ENCODE data around the gene ADAMTS19.

ADAMTS19 gene

GRCh38 chr5:129413570-129413969 lies 46.5 kb upstream of the ADAMTS19 start:
- Histone ChIP-seq H3K18ac (ENCODE audit: low read length) (no peak overlapping the region), H3K27me3 (ENCODE audit: insufficient read depth, low read length) (no peaks in the 10 kb centered on the region), H4K12ac (ENCODE audit: low read depth, low read length) (no peak overlapping the region), H2AFZ (ENCODE audit: insufficient read depth, low read length, poor library complexity) (no peak overlapping the region), H3K4ac (ENCODE audit: low read depth, low read length) (no peak overlapping the region), H3K36me3 (ENCODE audit: control insufficient read depth in 1 of 2, insufficient read depth in 2 of 2, low read length in 2 of 2) (no peaks in the 10 kb centered on the region), H4K91ac (ENCODE audit: low read depth, low read length) (no peak overlapping the region), H3K27ac (ENCODE audit: low read depth, low read length) (no peak overlapping the region), H3K4me3 (ENCODE audit: low read depth, low read length) (no peak overlapping the region), H4K8ac (ENCODE audit: low read depth, low read length) (no peak overlapping the region), H2AK5ac (ENCODE audit: low read length) (no peak overlapping the region), H2BK12ac (ENCODE audit: low read length) (no peak overlapping the region), H3K4me2 (ENCODE audit: low read length) (no peak overlapping the region), H2BK120ac (ENCODE audit: insufficient read depth, low read length, poor library complexity) (no peak overlapping the region), H3K9me3 (ENCODE audit: insufficient read depth, low read depth, low read length) (no peaks in the 10 kb centered on the region), H3K4me1 (ENCODE audit: control insufficient read depth in 1 of 2, insufficient read depth in 2 of 2, low read length in 2 of 2) (peaks cover 0 to 2% of the 10 kb centered on the region in 2 experiments), H3K23ac (ENCODE audit: low read length) (no peak overlapping the region), H2BK5ac (ENCODE audit: low read depth, low read length, poor library complexity) (no peak overlapping the region), H3K79me2 (ENCODE audit: control insufficient read depth, insufficient read depth, low read length, poor library complexity) (no peaks in the 10 kb centered on the region), H3K79me1 (ENCODE audit: low read length) (no peaks in the 10 kb centered on the region), H3K9ac (ENCODE audit: low read length) (no peak overlapping the region), H3K14ac (ENCODE audit: low read length) (no peak overlapping the region)
- DNase-seq: no peak
- WGBS (ENCODE audit: extremely low coverage, insufficient coverage, insufficient read length): 100% methylated on average over 1 of the region's 2 CpGs

DNA sequence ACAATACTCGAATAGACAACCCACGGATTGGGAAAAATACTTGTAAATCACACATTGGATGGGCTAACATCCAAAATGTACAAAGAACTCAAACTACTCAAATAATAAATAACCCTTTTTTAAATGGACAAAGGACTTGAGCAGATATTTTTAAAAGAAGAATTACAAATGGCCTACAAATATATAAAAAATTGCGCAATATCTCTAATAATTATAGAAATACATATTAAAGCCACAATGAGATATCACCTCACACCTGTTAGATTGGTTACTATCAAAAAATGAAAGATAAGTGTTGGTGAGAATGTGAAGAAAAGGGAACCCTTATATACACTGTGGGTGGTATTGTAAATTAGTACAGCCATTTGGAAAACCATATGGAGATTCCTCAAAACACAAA lies 40.8 kb upstream of the ADAMTS19 start:
- Histone ChIP-seq H3K27ac (ENCODE audit: low read depth, low read length) (no peak overlapping the region), H3K14ac (ENCODE audit: low read length) (no peak overlapping the region), H3K79me2 (ENCODE audit: control insufficient read depth, insufficient read depth, low read length, poor library complexity) (no peaks in the 10 kb centered on the region), H3K18ac (ENCODE audit: low read length) (no peak overlapping the region), H2AFZ (ENCODE audit: insufficient read depth, low read length, poor library complexity) (no peak overlapping the region), H4K91ac (ENCODE audit: low read depth, low read length) (no peak overlapping the region), H3K4me1 (ENCODE audit: control insufficient read depth in 1 of 2, insufficient read depth in 2 of 2, low read length in 2 of 2) (no peaks in the 10 kb centered on the region), H3K27me3 (ENCODE audit: insufficient read depth, low read length) (no peaks in the 10 kb centered on the region), H2BK120ac (ENCODE audit: insufficient read depth, low read length, poor library complexity) (no peak overlapping the region), H2AK5ac (ENCODE audit: low read length) (no peak overlapping the region), H3K23ac (ENCODE audit: low read length) (no peak overlapping the region), H4K8ac (ENCODE audit: low read depth, low read length) (no peak overlapping the region), H3K4me3 (ENCODE audit: low read depth, low read length) (no peak overlapping the region), H3K36me3 (ENCODE audit: control insufficient read depth in 1 of 2, insufficient read depth in 2 of 2, low read length in 2 of 2) (no peaks in the 10 kb centered on the region), H3K4me2 (ENCODE audit: low read length) (no peak overlapping the region), H3K79me1 (ENCODE audit: low read length) (no peaks in the 10 kb centered on the region), H4K12ac (ENCODE audit: low read depth, low read length) (no peak overlapping the region), H3K9ac (ENCODE audit: low read length) (no peak overlapping the region), H3K4ac (ENCODE audit: low read depth, low read length) (no peak overlapping the region), H3K9me3 (ENCODE audit: insufficient read depth, low read depth, low read length) (no peaks in the 10 kb centered on the region), H2BK12ac (ENCODE audit: low read length) (no peak overlapping the region), H2BK5ac (ENCODE audit: low read depth, low read length, poor library complexity) (no peak overlapping the region)
- WGBS (ENCODE audit: extremely low coverage, insufficient coverage, insufficient read length): no CpG with 5 or more reads among the region's 3 CpGs
- no peak for DNase-seq

DNA sequence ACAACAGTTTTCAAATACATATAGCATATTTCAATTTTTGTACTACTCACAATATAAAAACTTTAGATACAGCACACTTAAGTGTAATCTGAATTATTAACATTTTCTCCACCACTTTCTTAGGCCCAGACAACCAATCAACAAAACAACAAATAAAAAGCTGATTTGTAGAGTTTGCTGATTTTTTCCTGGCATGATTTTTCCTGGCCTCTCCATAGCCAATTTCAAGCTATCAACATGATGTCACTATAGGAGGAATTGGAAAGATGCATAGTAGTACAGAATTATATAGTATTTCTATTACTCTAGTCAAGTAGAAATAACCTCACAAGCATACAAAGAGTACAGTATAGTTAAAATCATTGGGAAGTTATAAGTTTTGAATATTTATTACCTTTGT lies 35.1 kb upstream of the ADAMTS19 start:
- Histone ChIP-seq H2BK5ac (ENCODE audit: low read depth, low read length, poor library complexity) (no peak overlapping the region), H2BK120ac (ENCODE audit: insufficient read depth, low read length, poor library complexity) (no peak overlapping the region), H2BK12ac (ENCODE audit: low read length) (no peak overlapping the region), H4K8ac (ENCODE audit: low read depth, low read length) (no peak overlapping the region), H4K12ac (ENCODE audit: low read depth, low read length) (no peak overlapping the region), H3K27ac (ENCODE audit: low read depth, low read length) (no peak overlapping the region), H2AFZ (ENCODE audit: insufficient read depth, low read length, poor library complexity) (no peak overlapping the region), H3K4me2 (ENCODE audit: low read length) (no peak overlapping the region), H3K79me1 (ENCODE audit: low read length) (no peaks in the 10 kb centered on the region), H3K9me3 (ENCODE audit: insufficient read depth, low read depth, low read length) (no peaks in the 10 kb centered on the region), H3K23ac (ENCODE audit: low read length) (no peak overlapping the region), H3K9ac (ENCODE audit: low read length) (no peak overlapping the region), H3K4ac (ENCODE audit: low read depth, low read length) (no peak overlapping the region), H3K4me3 (ENCODE audit: low read depth, low read length) (no peak overlapping the region), H4K91ac (ENCODE audit: low read depth, low read length) (no peak overlapping the region), H3K27me3 (ENCODE audit: insufficient read depth, low read length) (no peaks in the 10 kb centered on the region), H3K4me1 (ENCODE audit: control insufficient read depth in 1 of 2, insufficient read depth in 2 of 2, low read length in 2 of 2) (no peaks in the 10 kb centered on the region), H3K36me3 (ENCODE audit: control insufficient read depth in 1 of 2, insufficient read depth in 2 of 2, low read length in 2 of 2) (no peaks in the 10 kb centered on the region), H3K14ac (ENCODE audit: low read length) (no peak overlapping the region), H2AK5ac (ENCODE audit: low read length) (no peak overlapping the region), H3K79me2 (ENCODE audit: control insufficient read depth, insufficient read depth, low read length, poor library complexity) (no peaks in the 10 kb centered on the region), H3K18ac (ENCODE audit: low read length) (no peak overlapping the region)
- no peak for DNase-seq

GRCh38 chr5:129426071-129426470 lies 34.0 kb upstream of the ADAMTS19 start:
- H2BK5ac ChIP-seq (ENCODE audit: low read depth, low read length, poor library complexity): no peak overlapping the region

More at GRCh38 chr5:129426071-129426470, 34.0 kb upstream of the ADAMTS19 start:
- no peak overlapping the region for H4K12ac ChIP-seq (ENCODE audit: low read depth, low read length)
- H3K9me3 ChIP-seq (ENCODE audit: insufficient read depth, low read depth, low read length): no peaks in the 10 kb centered on the region
- no peak overlapping the region for H2AK5ac ChIP-seq (ENCODE audit: low read length)
- H3K9ac ChIP-seq (ENCODE audit: low read length): no peak overlapping the region
- H2BK12ac ChIP-seq (ENCODE audit: low read length): no peak overlapping the region
- no peak overlapping the region for H3K27ac ChIP-seq (ENCODE audit: low read depth, low read length)
- no CpG with 5 or more reads among the region's 1 CpG for WGBS (ENCODE audit: extremely low coverage, insufficient coverage, insufficient read length)
- no peak overlapping the region for H3K4me3 ChIP-seq (ENCODE audit: low read depth, low read length)
- H3K14ac ChIP-seq (ENCODE audit: low read length): no peak overlapping the region
- no peak overlapping the region for H4K8ac ChIP-seq (ENCODE audit: low read depth, low read length)
- DNase-seq: no peak
- no peak overlapping the region for H2BK120ac ChIP-seq (ENCODE audit: insufficient read depth, low read length, poor library complexity)
- H3K4me2 ChIP-seq (ENCODE audit: low read length): no peak overlapping the region
- H3K79me1 ChIP-seq (ENCODE audit: low read length): no peaks in the 10 kb centered on the region
- no peak overlapping the region for H4K91ac ChIP-seq (ENCODE audit: low read depth, low read length)
- no peak overlapping the region for H3K23ac ChIP-seq (ENCODE audit: low read length)
- no peak overlapping the region for H3K4ac ChIP-seq (ENCODE audit: low read depth, low read length)
- H3K18ac ChIP-seq (ENCODE audit: low read length): no peak overlapping the region
- H3K79me2 ChIP-seq (ENCODE audit: control insufficient read depth, insufficient read depth, low read length, poor library complexity): no peaks in the 10 kb centered on the region
- H2AFZ ChIP-seq (ENCODE audit: insufficient read depth, low read length, poor library complexity): no peak overlapping the region
- H3K4me1 ChIP-seq (ENCODE audit: control insufficient read depth in 1 of 2, insufficient read depth in 2 of 2, low read length in 2 of 2): no peaks in the 10 kb centered on the region
- H3K36me3 ChIP-seq (ENCODE audit: control insufficient read depth in 1 of 2, insufficient read depth in 2 of 2, low read length in 2 of 2): no peaks in the 10 kb centered on the region
- no peaks in the 10 kb centered on the region for H3K27me3 ChIP-seq (ENCODE audit: insufficient read depth, low read length)

All from trophoblast cell (in vitro differentiated cells and primary cell).